VCaP (cell line): ENCODE measurements around the gene ZNF507.

Experiments
- H3K27ac ChIP-seq: fragments of 450-650 bp; 2 replicates; pipeline ENCODE4 v1.5.1; 2017
- TF ChIP-seq, protein P1 (sequence below): fragments of 450-650 bp; conservative IDR thresholded peaks from 2 replicates; pipeline ENCODE4 v1.5.1; 2017; ENCODE audit warnings: mild to moderate bottlenecking, moderate library complexity

The ZNF507 gene

DNA sequence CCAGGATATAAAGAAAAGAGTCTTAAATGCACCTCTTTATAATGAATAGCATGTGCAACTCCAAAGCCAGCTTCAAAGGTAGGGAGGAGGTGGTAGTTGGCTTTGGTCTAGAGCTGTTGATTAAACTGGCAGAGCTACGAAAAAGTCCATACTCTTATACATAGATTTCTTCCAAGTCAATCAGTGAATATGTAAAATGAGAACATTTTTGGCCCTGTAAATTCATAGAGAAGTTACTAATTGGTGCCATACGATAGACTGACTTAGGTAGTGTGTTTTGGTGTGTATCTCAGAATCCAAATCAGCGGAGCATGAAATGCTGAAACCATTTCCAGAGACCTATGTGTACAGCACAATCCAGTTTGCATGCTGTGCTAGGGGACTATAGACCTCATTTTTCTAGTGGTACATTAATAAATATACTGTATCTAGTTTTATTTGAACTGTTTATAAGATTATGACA is 43.0 kb downstream of the ZNF507 start:
- TF ChIP-seq, protein P1, sequence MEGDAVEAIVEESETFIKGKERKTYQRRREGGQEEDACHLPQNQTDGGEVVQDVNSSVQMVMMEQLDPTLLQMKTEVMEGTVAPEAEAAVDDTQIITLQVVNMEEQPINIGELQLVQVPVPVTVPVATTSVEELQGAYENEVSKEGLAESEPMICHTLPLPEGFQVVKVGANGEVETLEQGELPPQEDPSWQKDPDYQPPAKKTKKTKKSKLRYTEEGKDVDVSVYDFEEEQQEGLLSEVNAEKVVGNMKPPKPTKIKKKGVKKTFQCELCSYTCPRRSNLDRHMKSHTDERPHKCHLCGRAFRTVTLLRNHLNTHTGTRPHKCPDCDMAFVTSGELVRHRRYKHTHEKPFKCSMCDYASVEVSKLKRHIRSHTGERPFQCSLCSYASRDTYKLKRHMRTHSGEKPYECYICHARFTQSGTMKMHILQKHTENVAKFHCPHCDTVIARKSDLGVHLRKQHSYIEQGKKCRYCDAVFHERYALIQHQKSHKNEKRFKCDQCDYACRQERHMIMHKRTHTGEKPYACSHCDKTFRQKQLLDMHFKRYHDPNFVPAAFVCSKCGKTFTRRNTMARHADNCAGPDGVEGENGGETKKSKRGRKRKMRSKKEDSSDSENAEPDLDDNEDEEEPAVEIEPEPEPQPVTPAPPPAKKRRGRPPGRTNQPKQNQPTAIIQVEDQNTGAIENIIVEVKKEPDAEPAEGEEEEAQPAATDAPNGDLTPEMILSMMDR = no peak

DNA sequence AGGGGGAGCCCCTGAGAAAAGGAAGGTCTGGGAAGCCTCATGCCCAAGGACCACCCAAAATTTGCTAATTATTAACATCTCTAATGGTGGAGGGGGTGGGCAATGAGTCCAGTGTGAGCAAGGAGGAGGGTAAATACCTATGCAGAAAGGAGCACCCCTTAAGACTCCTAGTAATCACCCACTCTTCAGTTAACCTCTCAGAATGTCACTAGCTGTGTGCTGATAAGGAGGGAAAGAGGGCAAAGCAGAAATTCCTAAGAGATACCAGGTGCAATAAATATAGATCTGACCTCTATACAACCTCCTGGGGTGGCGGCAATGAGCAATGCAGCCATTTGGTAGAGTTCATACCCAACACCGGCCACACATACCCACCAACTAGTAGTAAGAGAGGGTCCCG is 47.5 kb downstream of the ZNF507 start:
- H3K27ac ChIP-seq = no peak overlapping the region
- TF ChIP-seq, protein P1 = no peak

More for the DNA sequence above, 43.0 kb downstream of the ZNF507 start:
- H3K27ac ChIP-seq = peak overlapping the region; percentile 1; the same call in 1 of the 2 replicates

GRCh38 chr19:32396046-32396652 is 50.7 kb downstream of the ZNF507 start:
- H3K27ac ChIP-seq = peak overlapping the region; percentile 52
- TF ChIP-seq, protein P1 = no peak

DNA sequence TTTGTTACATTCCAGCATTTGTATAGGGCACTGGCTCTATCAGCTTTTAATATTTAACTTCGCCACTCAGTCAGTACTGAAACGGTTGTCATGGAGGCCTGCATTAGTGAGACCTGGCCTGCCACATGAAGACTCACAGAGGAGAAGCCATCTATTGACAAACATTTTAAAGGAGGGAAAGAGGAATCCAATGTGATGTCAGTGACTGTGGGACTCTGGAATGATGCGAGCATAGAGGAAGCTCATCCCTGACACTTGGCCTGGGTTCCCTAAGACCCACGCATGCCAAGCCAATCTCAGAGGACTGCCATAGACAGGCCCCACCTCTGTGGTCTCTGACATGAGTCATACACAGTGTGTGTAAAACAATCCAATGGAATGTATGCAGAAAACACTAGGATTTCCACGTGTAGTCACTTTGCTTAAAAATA is 52.3 kb downstream of the ZNF507 start:
- H3K27ac ChIP-seq = no peak overlapping the region
- TF ChIP-seq, protein P1 = no peak

DNA sequence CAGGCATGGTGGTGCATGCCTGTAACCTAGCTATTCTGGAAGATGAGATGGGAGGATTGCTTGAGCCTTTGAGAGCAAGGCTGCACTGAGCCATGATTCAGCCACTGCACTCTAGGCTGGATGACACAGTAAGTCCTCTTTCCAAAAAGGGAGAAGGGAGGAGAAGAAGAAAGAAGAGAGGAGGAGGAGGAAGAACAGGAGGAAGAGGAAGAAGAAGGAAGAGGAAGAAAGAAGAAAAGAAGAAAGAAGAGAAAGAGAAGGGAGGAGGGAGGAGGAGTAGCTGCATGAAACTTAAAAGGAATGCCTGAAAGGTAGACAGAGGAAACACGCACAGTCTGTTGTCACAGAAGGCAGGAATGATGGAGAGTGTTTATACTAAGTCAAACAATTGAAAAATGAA is 56.6 kb downstream of the ZNF507 start:
- no peak overlapping the region for H3K27ac ChIP-seq
- TF ChIP-seq, protein P1 = no peak

- TF ChIP-seq, protein P1 = no peak
- H3K27ac ChIP-seq = peak overlapping the region; percentile 99; the same call in 1 of the 2 replicates
These were observed 58.0 kb downstream of the ZNF507 start for GRCh38 chr19:32403291-32403995.

DNA sequence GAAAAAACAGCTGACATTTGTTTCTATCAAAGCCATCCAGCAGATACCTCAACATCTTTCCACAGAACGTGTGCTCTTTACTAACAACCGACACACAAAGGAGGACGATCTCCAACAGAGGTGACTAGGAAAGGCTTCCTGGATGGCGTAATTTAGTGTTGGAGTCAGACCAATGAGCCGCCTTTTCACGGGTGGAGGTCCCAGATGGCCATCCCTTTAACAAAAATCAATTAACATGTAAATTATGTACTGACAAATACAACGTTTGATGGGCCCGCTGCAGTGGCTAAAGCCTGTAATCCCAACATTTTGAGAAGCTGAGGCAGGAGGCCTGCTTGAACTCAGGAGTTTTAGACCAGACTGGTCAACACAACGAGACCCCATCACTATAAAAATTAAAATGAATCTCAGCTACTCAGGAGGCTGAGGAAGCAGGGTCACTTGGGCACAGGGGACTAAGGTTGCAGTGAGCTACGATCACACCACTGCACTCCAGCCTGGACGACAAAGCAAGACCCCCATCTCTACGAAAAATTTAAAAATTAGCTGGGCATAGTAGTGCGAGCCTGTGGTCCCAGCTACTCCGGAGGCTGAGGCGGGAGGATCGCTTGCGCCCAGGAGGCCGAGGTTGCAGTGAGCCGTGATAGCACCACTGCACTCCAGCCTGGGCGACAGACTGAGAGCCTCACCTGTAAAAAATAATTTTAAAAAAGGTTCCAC is 59.0 kb downstream of the ZNF507 start:
- H3K27ac ChIP-seq = peak overlapping the region; percentile 99
- TF ChIP-seq, protein P1 = no peak
